ENCODE data around the gene AGBL2.
"Not testable (repeated sequence)": the region's sequence is repeated elsewhere in the genome, so short reads cannot be mapped to it uniquely, and the experiment has no call there.

Gene AGBL2, protein sequence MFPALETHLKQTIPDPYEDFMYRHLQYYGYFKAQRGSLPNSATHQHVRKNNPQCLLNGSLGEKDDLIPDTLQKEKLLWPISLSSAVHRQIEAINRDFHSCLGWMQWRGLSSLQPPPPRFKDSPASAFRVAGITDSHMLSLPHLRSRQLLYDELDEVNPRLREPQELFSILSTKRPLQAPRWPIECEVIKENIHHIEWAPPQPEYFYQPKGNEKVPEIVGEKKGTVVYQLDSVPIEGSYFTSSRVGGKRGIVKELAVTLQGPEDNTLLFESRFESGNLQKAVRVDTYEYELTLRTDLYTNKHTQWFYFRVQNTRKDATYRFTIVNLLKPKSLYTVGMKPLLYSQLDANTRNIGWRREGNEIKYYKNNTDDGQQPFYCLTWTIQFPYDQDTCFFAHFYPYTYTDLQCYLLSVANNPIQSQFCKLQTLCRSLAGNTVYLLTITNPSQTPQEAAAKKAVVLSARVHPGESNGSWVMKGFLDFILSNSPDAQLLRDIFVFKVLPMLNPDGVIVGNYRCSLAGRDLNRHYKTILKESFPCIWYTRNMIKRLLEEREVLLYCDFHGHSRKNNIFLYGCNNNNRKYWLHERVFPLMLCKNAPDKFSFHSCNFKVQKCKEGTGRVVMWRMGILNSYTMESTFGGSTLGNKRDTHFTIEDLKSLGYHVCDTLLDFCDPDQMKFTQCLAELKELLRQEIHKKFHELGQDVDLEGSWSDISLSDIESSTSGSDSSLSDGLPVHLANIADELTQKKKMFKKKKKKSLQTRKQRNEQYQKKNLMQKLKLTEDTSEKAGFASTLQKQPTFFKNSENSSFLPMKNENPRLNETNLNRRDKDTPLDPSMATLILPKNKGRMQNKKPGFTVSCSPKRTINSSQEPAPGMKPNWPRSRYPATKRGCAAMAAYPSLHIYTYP

DNA sequence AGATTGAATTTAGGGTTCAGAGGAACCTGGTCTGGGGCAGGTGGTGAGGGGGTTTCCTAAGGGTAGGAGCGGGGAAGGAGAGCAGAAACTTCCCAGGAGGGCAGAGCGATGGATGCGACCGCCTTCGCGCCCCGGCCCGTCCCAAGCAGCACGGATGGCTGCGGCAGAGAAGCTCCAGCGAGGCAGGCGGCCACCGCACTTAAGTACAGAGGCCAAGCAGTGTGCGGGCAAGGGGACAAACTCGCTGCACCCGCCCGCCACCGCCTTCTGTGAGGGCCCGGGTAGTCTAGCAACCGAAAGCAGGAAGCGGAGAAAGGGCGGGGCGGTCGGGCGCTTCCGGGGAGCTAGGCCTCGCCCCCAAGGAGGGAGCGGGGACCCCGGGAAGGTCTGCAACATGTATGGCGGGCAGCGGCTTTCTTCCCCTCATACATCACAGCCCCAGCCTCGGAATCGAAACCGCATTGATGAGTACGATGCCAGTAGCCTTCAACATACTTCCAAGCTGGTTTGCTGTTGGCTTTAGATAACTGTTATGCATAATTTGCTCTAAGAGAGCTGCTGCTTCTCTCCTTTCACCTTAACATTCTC lies at the start of gene AGBL2:
Gene AGBL2, minus strand, starts transcription at position 288 of the 588 bp plus-strand sequence. CDS start 719 bp downstream, outside the sequence.
- DNase-seq, result peak; percentile 79 to 87

DNA sequence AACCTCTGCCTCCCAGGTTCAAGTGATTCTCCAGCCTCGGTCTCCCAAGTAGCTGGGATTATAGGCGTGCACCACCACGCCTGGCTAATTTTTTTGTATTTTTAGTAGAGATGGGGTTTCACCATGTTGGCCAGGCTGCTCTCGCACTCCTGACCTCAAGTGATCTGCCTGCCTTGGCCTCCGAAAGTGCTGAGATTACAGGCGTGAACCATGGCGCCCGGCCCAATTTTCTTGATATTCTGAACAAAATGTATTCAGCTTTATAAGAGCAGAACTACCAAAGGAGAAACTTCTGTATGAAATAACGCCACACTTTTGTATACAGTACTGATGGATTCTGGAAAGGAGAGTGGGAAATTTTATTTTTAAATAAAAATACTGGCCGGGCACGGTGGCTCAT lies 44.1 kb upstream of the AGBL2 start:
- not testable (repeated sequence) for DNase-seq

DNA sequence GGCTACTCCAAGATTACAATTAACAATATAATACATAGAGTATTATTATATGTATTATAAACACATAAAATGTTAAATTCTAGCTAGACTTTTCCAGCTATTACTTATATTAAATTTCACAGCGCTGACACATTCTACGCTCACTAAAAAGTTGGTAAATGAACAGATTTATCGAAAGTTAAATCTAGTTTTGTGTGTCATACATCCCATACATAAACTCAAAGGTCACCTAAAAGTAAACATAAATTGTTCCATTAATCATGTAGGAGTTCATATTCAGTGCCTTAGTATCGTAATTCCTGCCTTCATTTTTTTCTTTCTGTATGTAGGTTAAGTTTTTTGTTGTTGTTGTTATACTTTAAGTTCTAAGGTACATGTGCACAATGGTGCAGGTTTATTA lies 41.0 kb upstream of the AGBL2 start:
- no peak for DNase-seq

DNA sequence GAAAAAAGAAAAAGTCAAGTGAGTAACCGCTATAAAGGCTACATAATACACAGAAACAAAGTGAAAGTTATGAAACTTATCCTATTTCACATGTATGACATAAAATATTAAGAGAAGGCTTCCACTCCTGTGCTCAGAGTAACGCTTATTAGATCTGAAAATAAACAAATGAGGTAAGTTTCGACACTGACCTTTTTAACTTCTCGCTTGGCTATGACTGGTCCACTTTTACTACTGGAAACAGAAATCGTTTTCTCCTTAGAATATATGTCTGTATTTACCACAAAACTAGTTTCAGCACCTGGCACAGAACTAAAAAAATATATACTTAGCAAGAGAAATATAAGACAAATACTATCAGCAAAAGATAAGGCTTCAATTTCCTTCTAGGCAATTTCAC lies 35.6 kb upstream of the AGBL2 start:
- DNase-seq, result no peak

DNA sequence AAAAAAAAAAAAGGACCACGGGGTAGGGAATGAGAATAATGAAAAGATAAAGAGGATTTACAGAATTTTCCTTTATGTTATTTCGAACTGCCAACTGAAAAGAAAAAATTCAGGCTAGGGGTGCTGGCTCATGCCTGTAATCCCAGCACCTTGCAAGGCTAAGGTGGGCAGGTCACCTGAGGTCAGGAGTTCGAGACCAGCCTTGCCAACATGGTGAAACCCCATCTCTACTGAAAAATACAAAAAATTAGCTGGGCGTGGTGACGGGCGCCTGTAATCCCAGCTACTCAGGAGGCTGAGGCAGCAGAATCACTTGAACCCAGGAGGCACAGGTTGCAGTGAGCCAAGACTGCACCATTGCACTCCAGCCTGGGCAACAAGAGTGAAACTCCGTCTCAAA lies 27.3 kb upstream of the AGBL2 start:
- not testable (repeated sequence) for DNase-seq

DNA sequence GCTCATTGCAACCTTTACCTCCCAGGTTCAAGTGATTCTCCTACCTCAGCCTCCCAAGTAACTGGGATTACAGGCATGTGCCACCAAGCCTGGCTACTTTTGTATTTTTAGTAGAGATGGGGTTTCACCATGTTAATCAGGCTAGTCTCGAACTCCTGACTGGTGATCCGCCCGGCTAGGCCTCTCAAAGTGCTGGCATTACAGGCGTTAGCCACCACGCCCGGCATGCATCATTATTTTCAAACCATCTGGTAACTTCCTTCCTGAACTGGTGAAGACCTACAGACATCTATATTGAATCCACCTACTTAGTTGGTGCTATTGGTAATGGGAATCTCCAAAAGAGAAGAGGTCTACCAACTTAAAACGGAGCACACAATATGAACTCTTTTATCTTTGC lies 22.6 kb upstream of the AGBL2 start:
- DNase-seq, result not testable (repeated sequence)

DNA sequence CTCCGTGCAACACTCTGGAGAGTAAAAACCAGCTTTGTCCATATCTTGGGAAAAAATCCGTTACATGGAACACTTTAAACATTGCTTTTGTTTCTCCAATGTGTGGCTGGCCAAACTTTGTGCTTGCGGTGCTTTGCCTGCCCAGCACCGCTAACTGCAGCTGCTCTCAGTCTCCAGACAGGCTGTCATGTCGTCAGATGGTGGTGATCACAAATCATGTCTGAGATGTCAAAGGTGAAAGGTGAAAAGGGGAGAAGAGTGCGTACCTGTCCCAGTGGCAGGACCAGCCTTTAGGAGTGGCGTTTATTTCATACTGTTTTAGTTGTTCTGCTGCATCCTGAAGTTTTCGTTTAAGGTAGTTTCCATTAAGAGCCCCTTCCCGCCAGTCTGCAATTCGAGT lies 17.1 kb upstream of the AGBL2 start:
- no peak for DNase-seq

DNA sequence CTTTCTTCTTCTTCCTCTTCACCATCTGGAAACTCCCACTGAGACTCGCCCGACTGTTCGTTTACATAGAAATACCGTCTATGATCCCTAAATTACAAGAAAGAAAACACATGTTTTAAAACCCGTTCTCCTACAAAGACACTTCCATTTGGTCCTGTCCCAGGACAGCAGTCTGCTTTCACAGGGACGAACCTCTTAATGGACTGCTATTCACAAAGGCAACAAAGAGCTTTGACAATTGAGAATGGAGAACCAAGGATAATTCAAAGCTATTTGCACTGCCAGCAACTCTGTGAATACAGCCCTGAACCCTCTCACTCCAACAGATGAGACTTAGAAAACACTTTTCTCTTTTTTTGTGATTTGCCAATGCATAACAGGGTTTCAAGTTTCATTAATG lies 16.3 kb upstream of the AGBL2 start:
- no peak for DNase-seq

DNA sequence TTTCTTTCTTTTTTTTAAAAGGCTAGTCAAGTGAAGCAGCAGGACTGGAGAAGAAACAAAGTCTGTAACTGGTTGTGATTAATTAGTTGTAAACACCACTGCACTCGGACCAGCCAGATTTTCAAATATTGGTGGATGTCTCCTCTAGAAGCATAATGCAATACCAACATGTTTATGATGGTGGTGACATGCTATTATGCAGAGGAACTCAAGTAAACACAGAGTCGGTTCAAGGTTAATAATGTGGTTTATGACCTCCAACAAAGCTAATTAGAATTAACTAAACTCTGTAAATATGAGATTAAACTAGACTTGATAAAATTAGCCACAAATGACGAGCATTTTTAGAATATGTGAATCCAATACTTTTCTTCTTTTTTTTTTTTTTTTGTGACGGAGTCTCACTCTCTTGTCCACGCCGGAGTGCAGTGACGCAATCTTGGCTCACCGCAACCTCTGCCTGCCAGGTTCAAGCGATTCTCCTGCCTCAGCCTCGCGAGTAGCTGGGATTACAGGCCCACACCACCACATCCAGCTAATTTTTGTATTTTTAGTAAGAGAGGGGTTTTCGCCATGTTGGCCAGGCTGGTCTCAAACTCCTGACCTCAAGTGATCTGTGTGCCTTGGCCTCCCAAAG lies 11.8 kb upstream of the AGBL2 start:
- no peak for DNase-seq

DNA sequence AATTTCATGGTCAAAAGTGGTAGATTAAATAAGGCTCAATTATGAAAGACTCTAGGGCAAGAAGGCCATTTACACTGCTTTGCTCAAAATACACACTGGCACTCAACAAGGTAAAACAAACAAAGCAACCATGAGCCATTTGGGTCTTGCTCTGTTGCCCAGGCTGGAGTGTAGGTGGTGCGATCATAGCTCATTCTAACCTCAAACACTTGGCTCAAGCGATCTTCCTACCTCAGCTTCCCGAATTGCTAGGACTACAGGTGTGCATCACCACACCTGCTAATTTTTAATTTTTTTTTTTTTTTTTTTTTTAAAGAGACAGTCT lies 10.9 kb upstream of the AGBL2 start:
- no peak for DNase-seq

DNA sequence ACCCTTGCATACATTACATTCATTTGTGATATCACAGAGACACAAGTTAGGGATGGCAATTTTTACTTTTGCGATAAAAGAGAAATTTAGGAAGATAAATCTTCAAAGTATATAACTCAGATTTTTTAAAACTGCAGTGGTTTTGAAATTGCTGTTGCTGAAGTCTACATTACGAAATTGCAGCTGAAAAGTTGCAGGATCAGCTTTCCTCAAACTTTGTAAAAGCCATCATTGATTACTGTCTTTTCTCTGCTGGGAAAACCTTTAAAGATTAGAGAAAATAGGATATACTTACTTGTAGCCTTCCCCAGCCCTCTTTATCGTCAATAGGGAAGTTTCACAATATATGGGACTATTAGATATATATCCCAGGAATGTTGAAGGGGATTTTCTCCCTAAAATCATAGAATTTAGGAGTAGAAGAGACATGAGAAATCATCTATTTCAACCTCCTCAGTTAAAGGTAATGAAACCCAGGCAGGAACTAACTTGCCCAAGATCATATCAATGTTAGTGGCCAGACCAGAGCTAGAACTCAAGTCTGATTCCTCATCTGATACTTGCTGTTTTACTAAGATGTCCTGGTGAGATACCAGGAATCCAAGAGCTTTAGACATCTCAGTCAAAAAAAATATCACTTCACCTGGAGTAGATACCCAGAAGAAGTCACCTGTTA lies 10.4 kb upstream of the AGBL2 start:
- no peak for DNase-seq

DNA sequence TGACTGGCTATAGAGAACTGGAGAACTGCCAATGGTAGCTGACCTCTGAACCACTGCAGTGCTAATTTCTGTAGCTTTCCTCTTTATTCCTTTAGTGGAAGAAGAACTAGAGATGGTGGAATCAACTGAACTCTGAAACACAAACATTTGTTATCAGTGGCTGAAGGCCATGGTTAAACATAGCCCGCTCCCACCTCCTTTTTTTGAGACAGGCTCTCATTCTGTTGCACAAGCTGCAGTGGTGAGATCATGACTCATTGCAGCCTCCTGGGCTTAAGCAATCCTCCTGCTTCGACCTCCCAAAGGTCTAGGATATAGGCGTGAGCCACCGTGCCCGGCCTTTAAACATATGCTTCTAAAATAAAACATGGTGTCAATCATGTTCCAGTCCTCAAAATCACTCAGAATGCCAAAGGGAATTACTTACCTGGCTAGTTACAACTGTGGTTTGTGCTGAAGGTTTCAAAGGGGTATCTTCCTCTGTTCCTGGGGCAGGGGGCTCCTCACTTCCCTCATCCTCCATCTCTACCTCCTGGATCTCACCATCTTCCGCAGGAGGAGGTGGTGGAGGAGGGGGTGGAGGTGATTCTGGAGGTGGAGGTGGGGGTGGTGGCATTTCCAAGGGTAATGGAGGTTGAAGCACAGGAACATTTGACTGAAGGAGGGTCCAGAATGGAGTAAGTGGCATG lies 9.0 kb upstream of the AGBL2 start:
- DNase-seq, result no peak

DNA sequence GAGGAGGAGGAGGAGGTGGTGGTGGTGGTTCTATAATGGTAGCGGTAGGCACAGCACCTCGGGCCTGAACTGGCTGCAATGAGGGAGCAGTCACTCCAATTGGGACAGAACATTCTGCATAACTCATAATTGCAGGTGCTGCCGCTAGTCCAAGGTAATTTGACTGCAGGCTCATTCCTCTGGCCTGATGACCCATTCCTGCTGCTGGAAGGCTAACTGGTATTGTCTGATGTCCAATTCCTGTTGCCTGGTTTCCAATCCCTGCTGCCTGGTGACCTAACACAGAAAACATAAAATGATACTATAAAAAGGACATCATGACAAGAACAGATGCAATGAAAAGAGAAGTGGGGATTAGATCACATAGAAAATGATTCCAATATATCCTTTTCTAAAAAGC lies 7.9 kb upstream of the AGBL2 start:
- DNase-seq, result no peak

DNA sequence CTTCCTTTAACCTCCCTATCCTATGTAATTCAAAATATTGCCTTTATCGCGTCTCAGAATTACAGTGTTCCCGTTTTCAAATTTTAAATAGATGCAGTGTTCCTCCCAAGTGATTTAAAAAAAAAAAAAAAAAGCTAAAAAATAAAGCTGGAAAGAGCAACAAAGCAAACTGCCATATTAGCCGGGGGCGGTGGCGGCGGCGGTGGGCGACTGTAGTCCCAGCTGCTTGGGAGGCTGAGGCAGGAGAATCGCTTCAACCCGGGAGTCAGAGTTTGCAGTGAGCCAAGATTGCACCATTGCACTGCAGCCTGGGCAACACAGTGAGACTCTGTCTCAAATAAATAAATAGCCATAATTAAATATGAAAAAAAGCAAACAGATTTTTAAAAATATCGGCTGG lies 5.5 kb upstream of the AGBL2 start:
- DNase-seq, result no peak

DNA sequence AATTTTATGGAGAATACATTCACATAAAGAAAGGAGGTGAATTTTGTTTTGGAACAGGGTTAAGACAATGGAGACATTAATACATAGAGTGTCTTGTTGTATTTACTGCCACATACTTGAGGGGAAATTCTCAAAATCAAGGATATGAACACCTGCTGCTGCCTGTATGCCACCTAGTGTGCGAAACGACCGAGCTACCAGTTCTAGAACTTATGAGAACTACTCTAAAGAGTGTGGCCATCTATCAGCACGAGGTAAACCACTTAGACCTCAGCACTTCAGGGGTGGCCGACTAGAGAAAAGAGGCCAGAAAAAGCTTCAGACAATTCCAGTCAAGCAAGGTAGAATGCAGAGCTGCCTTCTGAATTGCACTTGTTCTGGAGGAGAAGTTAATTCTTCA lies 1.5 kb upstream of the AGBL2 start:
- DNase-seq, result peak in 1 of 2 donors; percentile 12

DNA sequence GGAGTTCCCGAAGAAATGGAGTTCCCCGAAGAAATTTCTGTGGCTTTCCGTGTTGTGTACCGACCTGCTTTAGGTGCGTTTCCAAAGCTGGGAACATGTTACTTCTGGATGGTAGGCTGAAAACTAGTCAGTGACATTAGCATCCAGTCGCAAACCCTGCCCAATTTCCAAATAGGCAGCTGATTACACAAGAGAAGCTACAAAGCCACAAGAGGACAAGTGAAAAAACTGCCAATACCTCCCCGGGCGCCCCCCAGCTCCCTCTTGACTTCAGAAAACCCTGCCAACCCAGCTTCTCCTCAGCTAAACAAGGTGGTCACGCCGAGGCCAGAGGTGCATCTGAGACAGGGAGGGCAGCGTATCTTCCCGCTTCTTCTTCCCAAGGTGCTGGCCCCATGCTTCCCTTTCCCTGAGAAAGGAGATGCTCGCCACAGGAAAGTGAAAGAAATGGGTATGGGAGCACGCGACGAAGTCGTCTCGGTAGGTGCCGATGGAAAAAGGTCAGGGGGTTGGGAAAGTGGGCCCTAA lies 551 bp downstream of the AGBL2 start:
- DNase-seq, result peak in 1 of 2 donors; percentile 15

DNA sequence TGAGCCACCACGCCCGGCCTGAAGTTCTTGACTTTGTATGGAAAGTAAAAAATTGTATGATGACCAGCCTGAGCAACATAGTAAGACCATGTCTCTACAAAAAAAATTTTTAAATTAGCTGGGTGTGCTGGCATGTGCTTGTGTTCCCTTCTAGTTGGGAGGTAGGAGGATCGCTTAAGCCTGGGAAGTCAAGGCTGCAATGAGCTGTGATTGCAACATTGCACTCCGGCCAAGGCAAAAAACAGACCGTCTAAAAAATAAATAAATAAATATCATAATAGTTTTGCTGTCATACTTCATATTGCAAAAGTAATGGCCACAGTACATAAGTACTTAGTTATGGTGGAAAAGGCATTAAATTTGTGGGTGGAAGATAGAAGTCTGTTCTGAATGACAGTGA lies 3.4 kb downstream of the AGBL2 start:
- DNase-seq, result no peak

DNA sequence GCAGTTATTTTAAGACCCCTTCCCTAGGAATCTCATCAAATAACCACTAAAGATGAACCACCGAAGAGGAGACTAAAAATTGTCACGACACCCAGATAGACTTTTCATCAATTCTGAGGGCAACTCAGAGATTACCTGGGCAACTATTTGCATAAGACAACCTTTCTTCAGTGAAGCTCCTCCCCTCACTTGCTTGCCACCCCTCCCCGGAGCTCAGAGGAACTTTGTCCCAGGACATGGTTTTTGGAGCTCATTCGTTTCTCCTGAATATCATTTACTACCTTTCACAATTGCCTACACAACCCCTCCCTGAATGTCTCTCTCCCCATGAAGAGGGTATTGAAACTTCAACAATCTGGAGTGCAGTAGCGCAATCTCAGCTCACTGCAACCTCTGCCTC lies 3.9 kb downstream of the AGBL2 start:
- DNase-seq, result no peak

DNA sequence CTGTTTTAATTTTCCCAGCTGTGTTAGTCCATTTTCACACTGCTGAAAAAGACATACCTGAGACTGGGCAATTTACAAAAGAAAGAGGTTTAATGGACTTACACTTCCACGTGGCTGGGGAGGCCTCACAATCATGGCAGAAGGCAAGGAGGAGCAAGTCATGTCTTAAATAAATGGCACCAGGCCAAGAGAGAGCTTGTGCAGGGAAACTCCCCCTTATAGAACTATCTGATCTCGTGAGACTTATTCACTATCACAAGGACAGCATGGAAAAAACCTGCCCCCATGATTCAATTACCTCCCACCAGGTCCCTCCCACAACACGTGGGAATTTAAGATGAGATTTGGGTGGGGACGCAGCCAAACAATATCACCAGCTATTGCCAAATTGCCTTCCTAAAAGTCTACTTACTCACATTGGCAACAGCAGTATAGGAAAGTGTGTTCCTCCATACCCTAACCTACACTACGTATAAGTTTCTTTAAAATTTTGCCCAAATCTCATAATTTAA lies 7.8 kb downstream of the AGBL2 start:
- DNase-seq, result not testable (repeated sequence)

DNA sequence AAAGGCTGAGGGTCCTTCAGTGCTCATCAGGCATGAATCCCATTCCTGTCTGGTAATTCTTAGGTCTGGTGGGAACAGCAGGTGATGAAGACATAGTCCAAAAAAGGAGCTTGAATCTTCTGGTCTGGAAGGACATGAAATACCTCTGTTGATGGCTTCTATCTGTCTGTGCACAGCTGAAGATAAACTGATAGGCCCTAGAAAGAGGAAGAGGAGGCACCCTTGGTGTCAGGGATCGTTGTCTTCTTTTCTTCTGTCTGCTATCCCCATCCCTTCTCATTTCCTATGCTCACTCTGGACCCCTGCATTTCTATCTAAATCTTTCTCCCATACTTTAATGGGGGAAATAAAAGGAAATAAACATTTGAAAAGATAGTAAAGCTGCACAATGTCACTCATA lies 9.4 kb downstream of the AGBL2 start:
- DNase-seq, result no peak

DNA sequence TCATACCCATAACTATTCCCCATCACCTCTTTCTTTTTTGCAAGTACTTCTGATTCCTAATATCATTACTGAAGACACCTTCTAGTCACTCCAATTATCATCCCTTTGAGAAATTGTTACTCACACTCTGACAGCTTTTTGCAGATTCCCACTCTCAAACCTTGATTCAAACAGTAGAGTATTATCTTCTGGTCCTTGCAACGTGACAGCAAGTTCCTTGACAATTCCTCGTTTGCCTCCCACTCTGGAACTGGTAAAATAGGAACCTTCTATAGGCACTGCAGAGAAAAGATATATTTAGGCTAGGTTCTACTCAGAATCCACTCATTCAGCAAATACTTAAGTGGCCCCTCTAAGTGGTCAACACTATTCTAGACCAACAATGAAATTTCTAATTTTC lies 23.2 kb downstream of the AGBL2 start:
- no peak for DNase-seq

DNA sequence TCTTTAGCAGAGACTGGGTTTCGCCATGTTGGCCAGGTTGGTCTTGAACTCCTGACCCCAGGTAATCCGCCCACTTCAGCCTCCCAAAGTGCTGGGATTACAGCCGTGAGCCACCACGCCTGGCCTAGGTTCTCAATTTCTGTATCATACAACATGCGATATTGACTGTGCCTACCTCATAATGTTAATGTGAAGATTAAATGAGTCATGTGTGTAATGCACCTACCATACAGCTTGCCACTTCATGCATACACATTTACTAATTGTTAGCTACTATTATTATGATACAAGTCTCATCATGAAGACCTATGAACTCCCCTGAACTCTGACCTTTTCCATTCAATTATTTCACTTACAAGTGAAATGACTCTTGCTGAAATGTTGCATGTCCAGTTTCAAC lies 25.7 kb downstream of the AGBL2 start:
- DNase-seq, result no peak

Data from CD4-positive, alpha-beta T cell treated with Interferon alpha-2 for 1 hour (primary cell).